Upper lobe of right lung (tissue), 1 donor: ENCODE measurements around the gene LYPD5. TPM values are rescaled to one million over a fixed set of nuclear protein-coding genes. Genes with fewer than 3 reads are reported as not detected.

ENCODE experiments used
- ATAC-seq: fragments of 200-7000 bp; cut with Tn5 transposase; one replicate; pipeline ENCODE4 v1.9.1; 2020; ENCODE audit warnings: mild to moderate bottlenecking, moderate library complexity
- DNase-seq: peaks from one replicate; pipeline ENCODE4 v3.0.0-alpha.2; 2020
- H3K27ac ChIP-seq: fragments of 200-600 bp; one replicate; pipeline ENCODE4 v1.8.0; 2022
- H3K27me3 ChIP-seq: fragments of 200-600 bp; one replicate; pipeline ENCODE4 v1.8.0; 2022; ENCODE audit warnings: mild to moderate bottlenecking
- H3K36me3 ChIP-seq: fragments of 200-600 bp; one replicate; pipeline ENCODE4 v1.8.0; 2022
- H3K4me1 ChIP-seq: fragments of 200-600 bp; one replicate; pipeline ENCODE4 v1.8.0; 2022
- H3K4me3 ChIP-seq: fragments of 200-600 bp; one replicate; pipeline ENCODE4 v1.8.0; 2022; ENCODE audit warnings: mild to moderate bottlenecking
- H3K9me3 ChIP-seq: fragments of 200-600 bp; one replicate; pipeline ENCODE4 v1.8.0; 2022
- CTCF ChIP-seq: fragments of 200-600 bp; IDR thresholded peaks from one replicate; pipeline ENCODE4 v1.8.0; 2022; ENCODE audit warnings: antibody characterized with exemption
- intact Hi-C: fragments of 100-400 bp; cut with DNase I; formaldehyde crosslinking; loops from one replicate; pipeline ENCODE4 v1.11.0; 2022
- total RNA-seq: library from RNA; stranded (reverse); fragmentation: NEBNext Ultra II Directional; extraction: Animal tissue kit (Norgen Biotek cat#: 25700); gene quantifications from one replicate; pipeline ENCODE4 v1.2.1, GENCODE V29; 2021
- donor health status: DM: no; HTN: yes; CAD: no; lungs with severe emphysema.

LYPD5 gene
- total RNA-seq, 1 donor from 2014 or later = 3.6 TPM

GRCh38 chr19:43783636-43784035, 18.6 kb downstream of the LYPD5 start:
- Histone ChIP-seq H3K9me3 (no peaks in the 10 kb centered on the region), H3K4me3 (no peak overlapping the region), H3K36me3 (no peaks in the 10 kb centered on the region), H3K27me3 (peaks cover 8% of the 10 kb centered on the region), H3K4me1 (peaks cover 9% of the 10 kb centered on the region), H3K27ac (no peak overlapping the region)
- DNase-seq (no peak), ATAC-seq (no peak)
- TF ChIP-seq CTCF = no peak
- intact Hi-C loops = no loop called here

GRCh38 chr19:43782689-43783231, 19.5 kb downstream of the LYPD5 start:
- DNase-seq = no peak
- H3K9me3 ChIP-seq = no peaks in the 10 kb centered on the region
- no peak for TF ChIP-seq CTCF
- intact Hi-C loops = no loop called here
- no peak overlapping the region for H3K4me3 ChIP-seq
- ATAC-seq = no peak
- H3K36me3 ChIP-seq = no peaks in the 10 kb centered on the region
- H3K27me3 ChIP-seq = peaks cover 8% of the 10 kb centered on the region
- H3K4me1 ChIP-seq = peaks cover 18% of the 10 kb centered on the region
- no peak overlapping the region for H3K27ac ChIP-seq

- no peak overlapping the region for H3K27ac ChIP-seq
- H3K9me3 ChIP-seq = no peaks in the 10 kb centered on the region
- no peak for DNase-seq
- H3K4me3 ChIP-seq = no peak overlapping the region
- H3K27me3 ChIP-seq = peaks cover 8% of the 10 kb centered on the region
- H3K4me1 ChIP-seq = peaks cover 23% of the 10 kb centered on the region
- no peaks in the 10 kb centered on the region for H3K36me3 ChIP-seq
- ATAC-seq = no peak
- intact Hi-C loops = no loop called here
- TF ChIP-seq CTCF = no peak
Measured at GRCh38 chr19:43782311-43782660, 20.0 kb downstream of the LYPD5 start.

GRCh38 chr19:43781630-43782310, 20.5 kb downstream of the LYPD5 start:
- no peak for TF ChIP-seq CTCF
- intact Hi-C loops = no loop called here
- Histone ChIP-seq H3K27me3 (peaks cover 8% of the 10 kb centered on the region), H3K4me3 (no peak overlapping the region), H3K27ac (no peak overlapping the region), H3K36me3 (no peaks in the 10 kb centered on the region), H3K4me1 (peaks cover 23% of the 10 kb centered on the region), H3K9me3 (no peaks in the 10 kb centered on the region)
- ATAC-seq (no peak), DNase-seq (no peak)

- ATAC-seq (peak; percentile 30), DNase-seq (peak; percentile 70)
- Histone ChIP-seq H3K4me3 (peak within 1 kb of the TSS; percentile 32), H3K36me3 (no peaks in the 10 kb centered on the region), H3K27ac (no peak within 1 kb of the TSS), H3K9me3 (no peaks in the 10 kb centered on the region), H3K27me3 (peaks cover 8% of the 10 kb centered on the region), H3K4me1 (peaks cover 23% of the 10 kb centered on the region)
- TF ChIP-seq CTCF = no peak
- intact Hi-C loops = no loop called here
Measured at GRCh38 chr19:43780706-43781525, 21.3 kb downstream of the LYPD5 start, which contains the start of gene KCNN4. KCNN4 (minus strand) TSS chr19:43780973; CDS start chr19:43780861, 112 bp downstream.
